Mesenchymal stem cell (in vitro differentiated cells and primary cell): ENCODE data around the gene LGALS3BP.

Experiments
- DNase-seq: peaks from one replicate; pipeline ENCODE4 v3.0.0-alpha.2; 2013
- H2AFZ ChIP-seq: one replicate; pipeline ENCODE4 v1.6.1; 2013; ENCODE audit warnings: low read depth, mild to moderate bottlenecking, control low read depth, inconsistent platforms, low read length, moderate library complexity
- H2AK5ac ChIP-seq: 2 replicates; pipeline ENCODE4 v1.6.1; 2013; ENCODE audit warnings: low read length, moderate library complexity, mild to moderate bottlenecking, inconsistent platforms; ENCODE audit not compliant: severe bottlenecking
- H2BK120ac ChIP-seq: one replicate; pipeline ENCODE4 v1.6.1; 2013; ENCODE audit warnings: low read depth, mild to moderate bottlenecking, inconsistent platforms, low read length, moderate library complexity
- H2BK12ac ChIP-seq, 2 experiments: one replicate each; pipeline ENCODE4 v1.6.1; 2013; ENCODE audit warnings: inconsistent platforms in 2 of 2, low read length in 2 of 2, mild to moderate bottlenecking in 2 of 2, moderate library complexity in 2 of 2, control low read depth in 1 of 2
- H2BK15ac ChIP-seq: one replicate; pipeline ENCODE4 v1.6.1; 2013; ENCODE audit warnings: mild to moderate bottlenecking, low read depth, inconsistent platforms; ENCODE audit not compliant: poor library complexity, severe bottlenecking
- H2BK5ac ChIP-seq: 2 replicates; pipeline ENCODE4 v1.6.1; 2013; ENCODE audit warnings: low read depth, mild to moderate bottlenecking, low read length, control low read depth, inconsistent platforms; ENCODE audit not compliant: poor library complexity, severe bottlenecking
- H3K14ac ChIP-seq, 2 experiments: one replicate each; pipeline ENCODE4 v1.6.1; 2013; ENCODE audit warnings: inconsistent platforms in 2 of 2, low read length in 2 of 2, control low read depth in 1 of 2, mild to moderate bottlenecking in 1 of 2, moderate library complexity in 1 of 2
- H3K18ac ChIP-seq, 2 experiments: one replicate each; pipeline ENCODE4 v1.6.1; 2013; ENCODE audit warnings: inconsistent platforms in 2 of 2, low read length in 2 of 2, control low read depth in 1 of 2, low read depth in 1 of 2, mild to moderate bottlenecking in 1 of 2
- H3K23ac ChIP-seq, 2 experiments: one replicate each; pipeline ENCODE4 v1.6.1; 2013; ENCODE audit warnings: inconsistent platforms in 2 of 2, low read length in 2 of 2, mild to moderate bottlenecking in 2 of 2, moderate library complexity in 2 of 2, control low read depth in 1 of 2
- H3K27ac ChIP-seq: 2 replicates; pipeline ENCODE4 v1.5.1; 2013; ENCODE audit warnings: mild to moderate bottlenecking, moderate library complexity, low read length, control low read depth, inconsistent platforms; ENCODE audit not compliant: poor library complexity, severe bottlenecking
- H3K27me3 ChIP-seq, 2 experiments: 2 replicates each; pipeline versions ENCODE4 v1.6.1 to v1.7.0; 2013; ENCODE audit warnings: low read length in 2 of 2, mild to moderate bottlenecking in 2 of 2, moderate library complexity in 2 of 2, control low read depth in 1 of 2, inconsistent platforms in 1 of 2; ENCODE audit not compliant: control insufficient read depth in 1 of 2, insufficient read depth in 1 of 2
- H3K36me3 ChIP-seq, 2 experiments: 2 replicates each; pipeline versions ENCODE4 v1.6.1 to v1.7.0; 2013; ENCODE audit warnings: low read length in 2 of 2, control low read depth in 1 of 2, inconsistent platforms in 1 of 2, low read depth in 1 of 2, mild to moderate bottlenecking in 1 of 2; ENCODE audit not compliant: insufficient read depth in 2 of 2, control insufficient read depth in 1 of 2
- H3K4ac ChIP-seq, 2 experiments: one replicate each; pipeline ENCODE4 v1.6.1; 2013; ENCODE audit warnings: inconsistent platforms in 2 of 2, low read length in 2 of 2, mild to moderate bottlenecking in 2 of 2, moderate library complexity in 2 of 2, control low read depth in 1 of 2, low read depth in 1 of 2
- H3K4me1 ChIP-seq: 2 replicates; pipeline ENCODE4 v1.6.1; 2013; ENCODE audit warnings: low read depth, low read length, control low read depth; ENCODE audit not compliant: control insufficient read depth, insufficient read depth
- H3K4me2 ChIP-seq: 2 replicates; pipeline ENCODE4 v1.6.1; 2013; ENCODE audit warnings: low read length, mild to moderate bottlenecking, inconsistent platforms; ENCODE audit not compliant: poor library complexity, severe bottlenecking
- H3K4me3 ChIP-seq, 2 experiments: 2 replicates each; pipeline versions ENCODE4 v1.5.1 to v1.7.0; 2013; ENCODE audit warnings: low read length in 2 of 2, mild to moderate bottlenecking in 2 of 2, control low read depth in 1 of 2, low read depth in 1 of 2; ENCODE audit not compliant: insufficient read depth in 1 of 2
- H3K79me1 ChIP-seq: replicated peaks from 2 replicates; pipeline ENCODE4 v1.6.1; 2013; ENCODE audit warnings: mild to moderate bottlenecking, control low read depth, low read length, inconsistent platforms; ENCODE audit not compliant: poor library complexity, severe bottlenecking
- H3K9ac ChIP-seq: 2 replicates; pipeline ENCODE4 v1.7.0; 2013; ENCODE audit warnings: mild to moderate bottlenecking, low read length, moderate library complexity
- H3K9me3 ChIP-seq: 2 replicates; pipeline ENCODE4 v1.7.0; 2013; ENCODE audit warnings: mild to moderate bottlenecking, low read length; ENCODE audit not compliant: control insufficient read depth
- H4K8ac ChIP-seq: one replicate; pipeline ENCODE4 v1.6.1; 2013; ENCODE audit warnings: inconsistent platforms, mild to moderate bottlenecking, low read length, moderate library complexity
- H4K91ac ChIP-seq: one replicate; pipeline ENCODE4 v1.6.1; 2013; ENCODE audit warnings: mild to moderate bottlenecking, low read length, inconsistent platforms
- WGBS: methylation state at CpG from one replicate; pipeline ENCODE4 v1.1.7; 2013; ENCODE audit warnings: mixed read lengths; 5-methylcytosine and 5-hydroxymethylcytosine counted together

Gene LGALS3BP

GRCh38 chr17:79027274-79027924 lies 47.7 kb upstream of the LGALS3BP start:
- Histone ChIP-seq H3K9ac (peak overlapping the region; percentile 68), H4K91ac (peak overlapping the region; percentile 81), H3K36me3 (no peaks in the 10 kb centered on the region), H3K79me1 (no peaks in the 10 kb centered on the region), H3K27me3 (peaks cover 2 to 56% of the 10 kb centered on the region in 2 experiments), H2BK15ac (peak overlapping the region; percentile 82), H3K4me2 (no peak overlapping the region), H3K18ac (peak overlapping the region; percentile 29 to 86), H3K4me3 (peak overlapping the region in 1 of 2 experiments; percentile 47), H4K8ac (peak overlapping the region; percentile 82), H3K9me3 (no peaks in the 10 kb centered on the region), H2AFZ (no peak overlapping the region), H3K4ac (peak overlapping the region in 1 of 2 experiments; percentile 89), H3K4me1 (peaks cover 43% of the 10 kb centered on the region), H2AK5ac (peak overlapping the region; percentile 24), H3K23ac (no peak overlapping the region), H2BK120ac (peak overlapping the region; percentile 39), H3K27ac (no peak overlapping the region), H2BK12ac (peak overlapping the region; percentile 29 to 70), H3K14ac (peak overlapping the region in 1 of 2 experiments; percentile 62), H2BK5ac (no peak overlapping the region)
- no peak for DNase-seq
- WGBS = 45% methylated on average over 10 of the region's 10 CpGs

- peak overlapping the region; percentile 68 for H3K9ac ChIP-seq
- no peak overlapping the region for H3K23ac ChIP-seq
- H3K4me3 ChIP-seq = peak overlapping the region in 1 of 2 experiments; percentile 50
- H2BK5ac ChIP-seq = no peak overlapping the region
- H2BK12ac ChIP-seq = peak overlapping the region; percentile 72 to 95
- peak overlapping the region; percentile 52 for H4K8ac ChIP-seq
- H4K91ac ChIP-seq = peak overlapping the region; percentile 86
- peak overlapping the region; percentile 62 for H2AK5ac ChIP-seq
- H3K18ac ChIP-seq = peak overlapping the region; percentile 74 to 86
- H2BK15ac ChIP-seq = peak overlapping the region; percentile 82
- no peak overlapping the region for H3K27ac ChIP-seq
- H3K4ac ChIP-seq = peak overlapping the region in 1 of 2 experiments; percentile 42
- 65% methylated on average over 16 of the region's 16 CpGs for WGBS
- H2AFZ ChIP-seq = no peak overlapping the region
- peaks cover 2 to 54% of the 10 kb centered on the region in 2 experiments for H3K27me3 ChIP-seq
- no peaks in the 10 kb centered on the region for H3K9me3 ChIP-seq
- no peaks in the 10 kb centered on the region for H3K79me1 ChIP-seq
- peaks cover 43% of the 10 kb centered on the region for H3K4me1 ChIP-seq
- H3K36me3 ChIP-seq = no peaks in the 10 kb centered on the region
- peak overlapping the region in 1 of 2 experiments; percentile 91 for H3K14ac ChIP-seq
- H2BK120ac ChIP-seq = peak overlapping the region; percentile 39
- DNase-seq = peak; percentile 51
- peak overlapping the region; percentile 46 for H3K4me2 ChIP-seq
Measured at GRCh38 chr17:79026376-79027273, 46.9 kb upstream of the LGALS3BP start.

GRCh38 chr17:79024901-79025737 lies 45.4 kb upstream of the LGALS3BP start:
- Histone ChIP-seq H2AFZ (peak overlapping the region; percentile 8), H3K4me2 (peak overlapping the region; percentile 99), H2BK120ac (no peak overlapping the region), H2AK5ac (peak overlapping the region; percentile 75), H3K23ac (peak overlapping the region in 1 of 2 experiments; percentile 79), H2BK5ac (no peak overlapping the region), H3K79me1 (no peaks in the 10 kb centered on the region), H3K18ac (peak overlapping the region; percentile 28 to 70), H3K36me3 (no peaks in the 10 kb centered on the region), H4K8ac (peak overlapping the region; percentile 12), H3K9me3 (no peaks in the 10 kb centered on the region), H3K27me3 (peaks cover 2 to 69% of the 10 kb centered on the region in 2 experiments), H3K27ac (no peak overlapping the region), H3K4ac (no peak overlapping the region), H3K14ac (peak overlapping the region in 1 of 2 experiments; percentile 41), H3K4me3 (peak overlapping the region in 1 of 2 experiments; percentile 87), H2BK12ac (peak overlapping the region in 1 of 2 experiments; percentile 87), H4K91ac (no peak overlapping the region), H2BK15ac (peak overlapping the region; percentile 19), H3K4me1 (peaks cover 44% of the 10 kb centered on the region), H3K9ac (peak overlapping the region; percentile 81)
- 66% methylated on average over 27 of the region's 31 CpGs for WGBS
- peak; percentile 51 for DNase-seq
